SIG-M5 (cell line): ENCODE results near the gene TAF13.

Source experiments
- DNase-seq: peaks from one replicate; lab custom pipeline; 2025; lab: John Stamatoyannopoulos, UW

TAF13 gene, protein sequence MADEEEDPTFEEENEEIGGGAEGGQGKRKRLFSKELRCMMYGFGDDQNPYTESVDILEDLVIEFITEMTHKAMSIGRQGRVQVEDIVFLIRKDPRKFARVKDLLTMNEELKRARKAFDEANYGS

DNA sequence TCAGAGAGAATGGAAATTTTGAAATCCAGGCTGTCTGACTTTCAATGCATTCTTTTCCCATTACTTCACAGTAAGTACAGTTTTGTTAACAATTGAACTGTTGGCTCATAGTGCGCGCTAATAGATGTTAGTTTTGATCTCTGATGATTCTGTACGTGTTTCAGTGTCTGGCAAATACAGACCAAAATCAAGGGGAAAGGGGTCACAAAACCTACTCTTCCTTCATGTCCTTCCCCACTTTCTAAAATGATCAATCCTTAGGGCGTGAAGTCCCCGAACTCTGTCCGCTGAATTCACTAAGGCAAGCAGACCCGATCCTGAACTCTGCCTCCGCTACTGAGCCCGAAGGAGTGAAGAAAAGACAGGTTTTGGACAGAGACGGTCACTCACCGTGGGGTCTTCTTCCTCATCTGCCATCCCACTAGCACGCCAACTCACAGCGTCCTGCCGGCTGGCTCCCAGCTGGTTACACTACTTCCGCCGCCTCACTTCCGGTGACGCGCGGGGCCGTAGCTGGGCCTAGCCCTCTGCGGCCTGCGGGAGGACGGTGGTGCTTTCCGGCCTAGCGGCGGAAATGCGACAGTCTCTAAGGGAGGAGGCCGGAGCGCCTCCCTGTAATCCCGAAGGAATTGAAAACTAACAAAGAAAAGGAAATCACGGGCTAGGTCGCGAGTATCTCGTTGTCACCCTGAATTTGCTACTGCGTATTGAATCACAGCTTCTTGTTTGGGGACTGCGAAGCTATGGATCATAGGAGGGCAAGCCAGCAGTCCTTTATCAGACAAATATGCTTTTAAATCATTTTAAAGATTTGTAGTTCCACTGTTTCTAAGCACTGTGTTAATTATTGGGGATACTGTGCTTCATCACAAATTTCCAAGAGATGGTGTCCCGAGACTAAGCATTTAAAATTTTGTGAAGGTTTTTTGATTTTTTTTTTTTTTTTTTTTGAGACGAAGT is at the start of gene TAF13:
TAF13 (minus strand) TSS at position 473 of the 960 bp plus-strand sequence; CDS start at position 417, 56 bp downstream.
- peak; percentile 43 for DNase-seq

DNA sequence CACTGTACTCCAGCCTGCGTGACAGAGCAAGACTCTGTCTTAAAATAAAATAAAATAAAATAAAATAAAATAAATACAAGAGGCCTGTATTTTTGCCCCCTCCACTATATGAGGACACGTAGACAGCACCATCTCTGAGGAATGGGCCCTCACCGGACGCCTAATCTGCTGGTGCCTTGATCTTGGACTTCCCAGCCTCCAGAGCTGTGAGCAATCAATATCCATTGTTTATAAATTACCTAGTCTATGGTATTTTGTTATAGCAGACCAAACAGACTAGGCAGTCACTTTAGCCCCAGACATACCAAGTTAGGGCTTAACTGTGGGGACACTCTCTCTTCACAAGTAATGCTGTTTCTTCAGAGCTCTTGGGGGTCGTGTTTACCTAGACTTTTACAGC is 44.6 kb upstream of the TAF13 start:
- no peak for DNase-seq

DNA sequence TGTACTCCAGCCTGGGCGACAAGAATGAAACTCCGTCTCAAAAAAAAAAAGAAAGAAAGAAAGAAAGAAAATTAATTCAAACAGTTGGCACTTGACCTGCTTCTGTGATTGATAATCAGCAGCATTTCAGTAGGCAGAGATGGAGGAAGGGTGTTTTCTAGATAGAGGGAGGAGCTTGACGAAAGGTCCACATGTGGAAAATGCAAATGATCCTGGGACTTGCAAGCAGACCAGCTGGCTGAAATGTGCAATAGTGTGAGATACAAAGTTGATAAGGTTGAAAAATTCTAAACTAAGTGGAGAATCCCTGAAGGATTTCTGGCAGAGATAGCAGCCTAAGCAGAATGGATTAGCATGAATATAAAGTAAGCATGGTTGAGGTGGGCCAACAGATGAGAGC is 42.3 kb upstream of the TAF13 start:
- DNase-seq = no peak

DNA sequence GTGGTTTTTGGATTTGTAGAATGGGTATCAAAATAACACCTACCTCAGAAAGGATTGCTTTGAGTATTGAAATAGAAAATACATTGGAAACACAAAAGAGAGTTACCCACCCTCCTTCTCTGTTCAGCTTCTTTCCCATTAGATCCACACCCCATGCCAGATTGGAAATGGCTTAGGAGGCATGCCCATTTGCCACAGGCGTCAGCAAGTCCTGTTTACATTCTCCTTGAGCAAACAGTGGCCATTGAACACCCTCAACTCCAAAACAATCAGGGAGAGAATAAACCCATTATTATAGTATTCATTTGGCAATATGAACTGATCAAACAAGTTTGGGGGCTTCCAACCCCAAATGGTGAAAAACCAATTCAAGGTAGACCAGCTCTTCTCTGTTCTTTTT is 40.5 kb upstream of the TAF13 start:
- DNase-seq = no peak

DNA sequence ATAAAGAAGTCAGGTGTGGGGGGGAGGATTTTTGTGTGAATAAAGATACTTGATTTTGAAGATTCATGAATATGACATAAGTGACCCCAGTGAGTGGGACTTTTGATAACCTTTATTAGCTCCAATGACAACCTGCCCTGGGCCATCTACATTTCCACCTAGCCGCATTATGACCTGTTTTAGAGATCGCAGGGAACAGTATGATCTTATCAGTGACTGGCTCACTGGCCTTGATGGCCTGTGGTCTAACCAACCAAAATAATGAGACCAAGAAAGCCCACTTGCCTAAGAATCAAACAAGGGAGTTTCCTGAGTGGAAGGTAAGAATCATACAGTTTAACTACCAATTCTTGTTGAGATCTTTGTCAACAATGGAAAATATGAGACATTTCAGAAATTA is 39.9 kb upstream of the TAF13 start:
- DNase-seq = no peak

DNA sequence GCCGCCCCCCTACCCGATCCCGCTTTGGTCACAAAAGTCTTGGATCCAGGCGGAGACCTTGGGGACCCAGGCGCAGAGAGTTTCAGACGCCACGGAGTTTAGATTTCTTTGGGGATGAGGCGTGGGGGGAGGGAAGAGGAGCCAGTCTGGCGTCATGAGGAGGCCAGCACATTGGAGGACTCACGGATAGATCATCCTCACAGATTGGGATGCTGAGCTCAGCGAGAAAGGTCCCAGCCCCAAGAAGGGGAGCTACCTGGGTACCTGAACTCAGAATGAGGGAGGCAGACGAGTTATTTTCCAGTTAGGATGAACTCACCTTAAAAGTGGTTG is 38.5 kb upstream of the TAF13 start:
- no peak for DNase-seq

DNA sequence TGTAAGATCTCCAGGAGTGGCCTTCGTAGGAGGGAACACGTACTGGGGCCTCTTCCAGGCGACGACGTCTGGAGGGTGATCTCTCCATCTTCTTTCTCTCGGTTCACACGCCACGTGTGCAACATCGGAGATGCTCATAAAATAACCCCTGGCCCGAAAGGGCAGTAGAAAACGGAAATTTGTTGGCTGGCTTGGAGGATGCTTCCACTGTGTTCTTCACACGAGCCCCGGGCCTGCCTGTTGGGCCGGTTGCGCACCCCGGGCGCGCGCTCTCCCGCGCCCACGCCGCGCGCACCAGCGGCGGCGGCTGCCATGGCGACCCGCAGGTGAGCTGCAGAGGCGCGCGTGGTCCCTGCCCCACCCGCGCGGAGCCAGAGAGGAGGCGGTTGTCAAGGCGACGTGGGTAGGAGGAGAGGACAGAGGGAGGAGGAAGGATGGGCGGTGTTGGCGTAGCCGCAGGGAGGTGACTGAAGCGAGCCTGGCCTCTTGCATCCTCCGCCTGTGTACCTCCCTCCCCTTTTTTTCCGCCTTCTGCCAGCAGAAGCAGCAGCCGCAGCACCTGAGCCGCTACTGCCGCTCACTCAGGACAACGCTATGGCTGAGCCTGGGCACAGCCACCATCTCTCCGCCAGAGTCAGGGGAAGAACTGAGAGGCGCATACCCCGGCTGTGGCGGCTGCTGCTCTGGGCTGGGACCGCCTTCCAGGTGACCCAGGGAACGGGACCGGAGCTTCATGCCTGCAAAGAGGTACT is 38.0 kb upstream of the TAF13 start, which contains the start of gene ELAPOR1:
ELAPOR1 (plus strand) TSS at position 526 of the 752 bp plus-strand sequence; CDS start at position 595, 69 bp downstream.
- no peak for DNase-seq

DNA sequence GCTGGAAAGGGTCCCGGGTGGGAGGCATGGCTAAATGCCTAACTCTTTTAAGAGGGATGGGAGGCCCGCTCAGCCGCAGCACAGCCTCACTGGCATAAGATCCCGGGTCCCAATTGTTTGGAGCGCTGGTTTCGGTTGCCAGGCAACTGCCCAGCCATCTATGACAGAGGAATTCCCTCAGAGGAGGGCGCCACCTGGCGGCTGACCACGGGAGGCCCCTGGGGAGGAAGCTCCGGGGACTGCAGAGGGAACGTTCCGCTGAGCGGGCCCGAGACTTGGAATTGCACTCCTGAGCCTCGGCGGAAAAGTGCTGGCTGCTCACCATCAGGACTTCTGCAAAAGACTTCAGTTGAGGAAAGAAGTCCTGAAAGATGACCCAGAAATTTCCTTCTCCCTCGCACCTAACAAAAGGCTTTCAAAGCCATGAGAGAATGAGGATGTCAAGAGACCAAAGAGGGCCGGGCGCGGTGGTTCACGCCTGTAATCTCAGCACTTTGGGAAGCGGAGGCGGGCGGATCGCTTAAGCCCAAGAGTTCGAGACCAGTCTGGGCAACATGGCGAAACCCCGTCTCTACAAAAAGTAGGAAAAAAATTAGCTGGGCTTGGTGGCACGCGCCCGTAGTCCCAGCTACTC is 37.0 kb upstream of the TAF13 start:
- DNase-seq = no peak

DNA sequence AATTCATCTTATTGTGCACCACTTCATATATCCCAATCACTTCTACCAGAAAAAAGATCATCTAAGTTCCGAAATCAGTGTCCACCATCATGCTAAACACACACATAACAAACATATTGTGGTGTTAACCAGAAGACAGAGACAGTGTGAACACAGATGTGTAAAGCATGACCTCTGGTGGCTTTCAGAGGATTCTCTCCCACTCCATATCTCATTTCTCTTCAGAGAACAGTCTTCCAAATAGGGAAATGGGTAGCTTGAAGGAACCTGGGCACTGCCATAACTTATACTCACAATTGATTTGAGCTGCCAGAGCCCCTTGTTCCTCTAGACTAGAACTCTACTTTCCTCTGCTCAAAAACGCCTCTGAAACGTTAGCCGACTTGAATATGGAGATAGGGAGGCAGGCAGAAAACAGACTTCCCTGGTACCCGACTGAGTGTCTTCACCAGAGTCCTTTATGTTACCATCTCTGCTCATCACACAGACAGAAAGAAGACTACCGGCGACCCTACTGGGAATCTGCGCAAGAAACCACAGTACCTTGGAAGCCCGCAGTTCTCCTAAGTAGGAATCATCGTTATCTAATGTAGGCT is 36.4 kb upstream of the TAF13 start:
- DNase-seq = no peak

DNA sequence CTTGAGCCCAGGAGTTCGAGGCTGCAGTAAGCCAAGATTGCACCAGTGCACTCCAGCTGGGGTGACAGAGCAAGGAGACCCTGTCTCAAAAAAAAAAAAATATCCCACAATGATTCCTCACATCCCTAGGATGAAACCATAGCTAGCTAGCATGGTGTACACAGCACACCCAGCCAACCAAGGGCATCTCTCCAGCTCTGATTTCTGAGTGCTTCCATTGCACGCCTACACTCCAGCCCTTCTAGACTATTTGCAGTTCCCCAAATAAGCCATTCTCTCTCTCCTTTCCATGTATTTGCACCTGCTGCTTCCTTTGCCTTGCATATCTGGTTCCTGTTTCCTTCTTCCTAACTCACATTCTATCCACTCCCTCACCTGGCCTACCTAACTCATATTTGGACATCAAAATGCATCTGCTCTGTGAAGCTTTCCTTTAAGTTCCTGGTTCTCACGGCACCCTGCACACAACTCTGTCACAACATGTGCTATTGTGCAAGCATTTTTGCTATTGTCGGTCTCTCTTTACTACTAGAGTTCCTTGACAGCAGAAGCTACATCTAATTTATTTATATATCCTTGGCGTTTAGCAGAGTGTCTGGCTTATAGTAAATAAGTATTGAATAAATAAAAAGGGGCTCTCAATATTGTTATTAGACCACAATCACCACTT is 35.7 kb upstream of the TAF13 start:
- no peak for DNase-seq

DNA sequence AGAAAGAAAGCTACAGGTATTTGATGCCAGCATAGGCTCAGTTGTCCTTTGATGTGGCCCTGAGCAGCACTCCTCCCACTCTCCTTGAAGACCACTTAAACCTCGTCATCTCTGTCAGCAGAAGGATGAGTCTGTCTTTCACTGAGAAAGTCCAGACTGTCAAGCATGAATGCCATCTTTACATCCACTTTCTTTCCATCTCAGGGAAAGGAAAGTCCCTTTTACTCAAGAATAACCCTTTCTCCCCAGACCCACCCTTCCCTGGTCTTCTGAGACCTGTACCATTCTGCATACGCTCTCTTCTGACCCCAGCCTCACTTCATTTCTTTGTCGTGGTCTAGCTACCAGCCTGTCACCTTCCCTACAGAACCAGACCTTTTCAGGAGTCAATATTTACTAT is 34.1 kb upstream of the TAF13 start:
- no peak for DNase-seq

DNA sequence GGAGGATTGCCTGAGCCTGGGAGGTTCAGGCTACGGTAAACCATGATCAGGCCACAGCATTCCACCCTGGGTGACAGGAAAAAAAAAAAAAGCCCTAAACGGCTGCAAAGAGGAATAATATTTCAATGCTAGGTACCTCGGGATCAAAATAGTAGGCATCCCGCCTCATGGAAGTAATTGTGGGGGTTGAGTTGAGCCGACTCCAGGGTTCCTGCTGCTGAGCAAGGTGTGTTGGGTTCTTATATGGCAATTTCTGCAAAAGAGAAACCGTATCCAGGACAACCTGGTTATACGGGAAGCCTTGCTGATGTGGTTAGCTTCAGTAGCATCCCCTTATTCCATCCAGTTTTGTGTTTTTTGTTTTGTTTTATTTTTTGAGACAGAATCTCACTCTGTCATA is 32.0 kb upstream of the TAF13 start:
- no peak for DNase-seq

DNA sequence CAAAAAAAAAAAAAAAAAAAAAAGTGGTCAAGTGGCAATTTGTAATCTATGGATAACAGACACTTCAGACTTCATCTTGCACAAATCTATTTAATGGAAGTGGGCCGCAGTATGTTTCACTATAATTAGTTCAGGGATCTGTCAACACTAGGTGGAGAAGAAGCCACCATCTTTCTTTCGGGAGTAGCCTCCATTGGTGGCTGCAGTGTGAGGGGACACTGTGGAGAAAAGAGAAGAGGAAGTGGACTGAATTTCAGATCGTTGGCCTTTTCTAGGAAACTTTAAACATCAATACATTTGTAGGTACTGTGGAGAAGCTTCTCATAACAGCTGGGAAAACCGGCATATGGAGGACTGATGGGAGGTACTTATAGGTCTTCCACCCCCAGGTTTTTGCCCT is 30.1 kb upstream of the TAF13 start:
- DNase-seq = no peak

DNA sequence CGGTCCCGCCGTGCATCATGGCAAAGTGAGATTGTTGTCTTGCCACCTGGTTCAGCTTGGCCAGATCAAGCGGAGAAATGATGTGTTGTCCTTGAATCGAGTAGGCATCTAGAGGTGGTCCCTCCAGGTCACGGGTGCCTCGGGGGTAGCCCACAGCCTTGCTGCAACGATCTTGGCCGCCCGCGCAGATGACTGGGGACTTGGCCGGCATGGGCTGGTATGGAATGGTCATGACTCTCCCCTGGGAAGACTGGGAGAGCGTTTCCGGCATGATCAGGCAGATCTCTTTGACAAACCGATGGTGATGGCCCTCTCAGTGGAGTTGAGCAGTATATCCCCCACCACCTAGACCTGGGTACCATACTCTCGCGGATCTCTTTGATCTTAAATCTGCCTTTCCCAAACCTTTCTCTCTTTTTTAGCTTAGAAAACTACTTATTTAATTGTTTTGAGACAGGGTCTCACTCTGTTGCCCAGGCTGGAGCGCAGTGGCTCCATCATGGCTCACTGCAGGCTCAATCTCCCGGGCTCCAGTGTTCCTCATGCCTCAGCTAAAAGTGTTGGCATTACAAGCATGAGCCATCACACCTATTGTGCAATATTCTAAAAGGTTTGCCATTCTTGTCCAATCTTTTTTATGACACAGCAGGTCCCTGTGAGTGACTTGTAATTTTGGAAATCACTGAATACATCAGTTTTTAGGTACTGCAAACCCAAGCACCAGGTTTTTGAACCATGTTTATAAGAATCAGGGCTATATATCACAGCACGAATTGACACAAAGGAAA is 28.8 kb upstream of the TAF13 start:
- no peak for DNase-seq

DNA sequence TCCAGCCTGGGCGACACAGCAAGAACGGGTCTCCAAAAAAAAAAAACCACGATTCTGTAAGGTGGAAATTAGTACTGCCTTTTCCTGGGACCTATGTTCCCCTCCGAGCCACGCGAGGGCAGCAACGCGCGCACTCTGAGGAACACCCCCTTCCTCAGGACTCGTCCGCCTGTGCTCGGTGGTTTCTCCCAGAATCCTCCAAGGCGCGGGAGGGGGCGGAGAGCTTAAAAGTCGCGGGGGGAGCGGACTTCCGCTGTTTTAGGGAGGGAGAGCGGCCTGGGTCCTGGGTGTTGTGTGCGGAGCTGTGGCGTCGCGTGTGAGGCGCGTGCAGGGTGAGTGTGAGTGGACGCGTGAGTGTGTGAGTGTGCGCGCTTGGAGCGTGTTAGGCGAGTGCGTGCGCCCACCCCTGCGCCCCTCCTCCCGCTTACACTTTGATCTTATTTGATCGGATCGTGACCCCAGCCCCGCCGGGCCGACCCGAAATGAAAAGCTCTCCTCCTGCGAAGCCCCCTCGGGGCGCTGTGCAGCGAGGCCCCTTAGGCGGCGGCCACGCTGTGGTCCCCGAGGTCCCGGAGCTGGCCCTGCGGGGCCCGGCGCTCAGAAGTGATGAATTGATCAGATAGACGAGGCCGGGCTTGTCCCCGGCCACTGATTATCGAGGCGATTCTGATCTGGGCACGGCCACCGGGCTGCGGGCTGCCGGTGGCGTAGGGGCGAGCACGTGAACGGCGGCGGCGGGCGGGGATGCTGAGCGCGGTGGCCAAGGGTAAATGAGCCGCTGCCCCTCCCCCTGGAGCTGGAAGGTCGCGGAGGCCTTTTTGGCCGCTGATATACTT is 24.4 kb upstream of the TAF13 start:
- peak; percentile 66 for DNase-seq

DNA sequence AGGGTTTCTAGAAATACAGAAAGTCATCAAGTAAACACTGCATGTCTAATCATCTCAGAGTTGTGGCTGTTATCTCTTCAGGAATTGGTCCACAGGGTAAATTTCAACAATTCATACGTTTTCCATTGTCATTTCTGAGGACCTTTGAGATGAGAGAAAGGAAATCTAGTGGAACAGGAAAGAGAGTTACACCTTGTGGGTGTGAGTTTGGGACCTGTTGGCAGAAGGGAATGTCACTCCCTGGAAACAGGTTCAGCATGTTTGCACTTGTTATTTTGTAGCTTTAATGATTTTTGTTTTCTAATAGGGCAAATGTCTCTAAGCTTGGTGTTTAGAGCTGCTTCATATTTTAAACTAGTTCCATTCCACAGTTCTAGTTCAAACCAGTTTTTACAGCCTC is 20.3 kb upstream of the TAF13 start:
- DNase-seq = no peak

DNA sequence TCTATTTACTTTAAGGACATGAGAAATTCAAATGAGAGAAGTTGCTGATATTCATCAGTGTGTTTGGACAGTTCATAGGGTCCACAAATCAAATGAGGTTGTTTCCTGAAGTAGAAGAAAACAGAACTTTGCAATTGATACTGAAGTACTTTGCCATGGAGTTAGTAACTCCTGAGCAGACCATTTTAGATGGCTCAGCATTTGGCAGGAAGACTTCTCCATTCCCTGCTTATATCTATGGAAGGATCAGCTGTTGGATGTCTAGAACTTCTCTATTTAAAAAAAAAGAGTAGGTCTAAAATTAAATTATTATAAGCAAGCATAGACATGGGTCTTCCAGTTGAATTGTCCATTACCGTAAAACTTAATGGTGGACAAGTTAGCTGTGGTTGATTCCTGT is 19.8 kb upstream of the TAF13 start:
- no peak for DNase-seq

DNA sequence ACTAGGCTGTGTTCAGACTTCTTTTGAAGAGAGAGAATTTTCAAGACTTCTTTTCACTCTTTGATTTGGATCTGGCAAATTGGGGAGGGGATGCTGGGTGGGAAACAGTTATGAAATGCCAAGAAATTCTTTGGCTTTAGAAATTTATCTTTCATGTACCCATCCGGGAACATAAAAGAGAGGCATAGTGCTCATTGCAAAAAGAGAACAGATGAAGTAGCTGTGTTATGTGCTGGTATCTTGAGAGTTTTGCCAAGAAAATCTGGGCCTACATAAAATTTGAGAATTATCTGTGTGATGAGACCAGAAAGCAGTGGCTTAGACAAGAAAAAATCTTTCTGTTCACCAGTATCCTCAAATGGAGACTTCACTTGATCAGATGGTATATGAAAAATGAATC is 19.1 kb upstream of the TAF13 start:
- DNase-seq = no peak

DNA sequence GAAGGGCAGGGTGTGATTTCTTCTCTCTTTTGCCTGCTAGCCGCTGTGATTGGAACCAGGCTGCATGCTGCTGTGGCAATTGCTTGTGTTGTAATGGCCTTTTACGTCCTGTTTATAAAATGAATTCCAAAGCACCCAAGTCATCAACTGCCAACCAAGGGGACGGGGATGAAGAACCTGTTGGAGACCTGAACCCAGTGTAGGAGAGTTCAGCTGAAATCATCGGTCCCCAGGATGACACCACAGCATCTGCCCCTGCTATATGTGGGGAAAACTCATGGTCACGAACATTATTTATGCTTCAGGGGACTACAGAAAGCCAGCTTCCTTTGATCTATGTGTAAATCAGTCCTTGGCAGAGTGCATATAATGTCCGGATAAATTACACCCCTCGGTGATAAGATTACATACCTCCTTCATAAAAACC is 18.6 kb upstream of the TAF13 start:
- DNase-seq = no peak

DNA sequence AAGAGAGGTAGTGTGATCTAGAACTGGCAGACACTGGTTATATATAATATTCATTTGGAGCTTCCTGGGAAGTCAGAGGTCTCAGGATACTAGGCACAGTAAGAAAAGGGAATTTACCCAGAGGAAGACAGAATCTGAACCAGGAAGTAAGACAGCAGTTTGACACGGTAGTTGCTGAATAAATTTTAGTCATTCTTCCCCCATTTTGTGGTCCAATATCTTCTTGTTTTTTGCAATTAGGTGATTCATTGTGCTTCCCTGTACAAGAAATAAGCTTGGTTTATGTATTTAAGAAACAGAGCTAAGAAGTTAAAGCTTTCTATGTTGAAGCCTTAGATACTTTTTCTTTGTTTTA is 16.0 kb upstream of the TAF13 start:
- DNase-seq = no peak
